Esophagus squamous epithelium (tissue), 5 donors: ENCODE data around the gene EXOC3L4. TPM values are rescaled to one million over a fixed set of nuclear protein-coding genes. Genes with fewer than 3 reads are reported as not detected.

Experiments used
- DNase-seq: peaks from one replicate; lab custom pipeline; 2025; lab: John Stamatoyannopoulos, UW
- H3K27ac ChIP-seq, 4 donors: fragments of 200-600 bp; sonication (generic); one replicate each; pipeline ENCODE4 v1.5.1; 2016 to 2019; ENCODE audit warnings: mild to moderate bottlenecking in 1 of 4
- H3K27me3 ChIP-seq, 4 donors: fragments of 200-600 bp; sonication (generic); 1 replicate in 3 of 4; 2 replicates in 1 of 4; pipeline versions ENCODE4 v1.5.1 to v1.6.0; 2017 to 2021; ENCODE audit warnings: antibody characterized with exemption in 1 of 4
- H3K36me3 ChIP-seq, 3 donors: fragments of 200-600 bp; sonication (generic); one replicate each; pipeline ENCODE4 v1.5.1; 2016 to 2019
- H3K4me1 ChIP-seq, 3 donors: fragments of 200-600 bp; sonication (generic); one replicate each; pipeline ENCODE4 v1.5.1; 2017 to 2019
- H3K4me3 ChIP-seq, 4 donors: fragments of 200-600 bp; sonication (generic); 1 replicate in 3 of 4; 2 replicates in 1 of 4; pipeline ENCODE4 v1.5.1; 2016 to 2019; ENCODE audit warnings: mild to moderate bottlenecking in 2 of 4, moderate library complexity in 1 of 4
- H3K9me3 ChIP-seq, 3 donors: fragments of 200-600 bp; sonication (generic); one replicate each; pipeline ENCODE4 v1.5.1; 2016 to 2019
- POLR2A ChIP-seq, 4 donors: fragments of 450-650 bp; IDR thresholded peaks; one replicate each; pipeline ENCODE4 v1.6.1; 2017; ENCODE audit warnings: antibody characterized with exemption in 4 of 4, mild to moderate bottlenecking in 4 of 4, moderate library complexity in 3 of 4
- WGBS, 2 donors: methylation state at CpG; one replicate each; pipeline ENCODE4 v1.1.5; 2018; 5-methylcytosine and 5-hydroxymethylcytosine counted together
- intact Hi-C: fragments of 100-400 bp; cut with DNase I; formaldehyde crosslinking; loops from one replicate; pipeline ENCODE4 v1.15.0; 2022
- total RNA-seq, 4 donors: library from RNA; depleted of rRNA; stranded (reverse); fragments of >200 nt; gene quantifications; one replicate each; pipeline ENCODE4 v1.1.0, GENCODE V29; 2016
- TF ChIP-seq, protein P1 (sequence below), 6 experiments: fragments of 450-650 bp in 4 of 6; fragments of 200-600 bp in 2 of 6; sonication (generic) in 2 of 6; IDR thresholded peaks; one replicate each; pipeline ENCODE4 v1.5.1; 2016 to 2019; ENCODE audit warnings: antibody characterized with exemption in 6 of 6, mild to moderate bottlenecking in 4 of 6, moderate library complexity in 4 of 6
- donor health status: DM: yes; HTN: yes; CAD: no.

Gene EXOC3L4
- total RNA-seq, 4 donors from 2014 or later = 1.00 TPM; not detected in 3

DNA sequence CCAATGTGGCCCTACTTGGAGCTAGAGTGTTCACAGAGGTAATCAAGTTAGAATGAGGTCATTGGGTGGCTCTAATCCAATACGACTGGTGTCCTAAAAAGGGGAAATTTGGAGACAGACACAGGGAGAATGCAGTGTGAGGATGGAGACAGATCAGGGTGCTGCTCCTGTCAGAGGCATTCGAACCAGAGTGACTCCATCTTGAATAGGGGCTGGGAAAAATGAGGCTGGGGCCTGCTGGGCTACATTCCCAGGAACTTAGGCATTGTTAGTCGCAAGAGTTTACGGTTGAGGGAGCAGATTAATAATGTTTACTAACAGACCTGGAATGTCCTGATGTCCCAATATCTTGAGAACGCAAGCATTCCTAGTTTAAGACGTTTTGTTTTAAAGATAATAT is 49.0 kb downstream of the EXOC3L4 start:
- 55 to 79% methylated on average over 6 of the region's 6 CpGs for WGBS, 2 donors
- no peak overlapping the region for H3K4me3 ChIP-seq
- H3K4me1 ChIP-seq = peaks cover 10 to 29% (median 13%) of the 10 kb centered on the region in 3 donors
- H3K27me3 ChIP-seq = peaks cover 0 to 45% (median 0%) of the 10 kb centered on the region in 4 donors
- no peak overlapping the region for H3K27ac ChIP-seq
- no peaks in the 10 kb centered on the region for H3K9me3 ChIP-seq
- no peaks in the 10 kb centered on the region for H3K36me3 ChIP-seq
- no peak for TF ChIP-seq POLR2A (IDR thresholded peaks at IDR 0.05)
- TF ChIP-seq, protein P1, sequence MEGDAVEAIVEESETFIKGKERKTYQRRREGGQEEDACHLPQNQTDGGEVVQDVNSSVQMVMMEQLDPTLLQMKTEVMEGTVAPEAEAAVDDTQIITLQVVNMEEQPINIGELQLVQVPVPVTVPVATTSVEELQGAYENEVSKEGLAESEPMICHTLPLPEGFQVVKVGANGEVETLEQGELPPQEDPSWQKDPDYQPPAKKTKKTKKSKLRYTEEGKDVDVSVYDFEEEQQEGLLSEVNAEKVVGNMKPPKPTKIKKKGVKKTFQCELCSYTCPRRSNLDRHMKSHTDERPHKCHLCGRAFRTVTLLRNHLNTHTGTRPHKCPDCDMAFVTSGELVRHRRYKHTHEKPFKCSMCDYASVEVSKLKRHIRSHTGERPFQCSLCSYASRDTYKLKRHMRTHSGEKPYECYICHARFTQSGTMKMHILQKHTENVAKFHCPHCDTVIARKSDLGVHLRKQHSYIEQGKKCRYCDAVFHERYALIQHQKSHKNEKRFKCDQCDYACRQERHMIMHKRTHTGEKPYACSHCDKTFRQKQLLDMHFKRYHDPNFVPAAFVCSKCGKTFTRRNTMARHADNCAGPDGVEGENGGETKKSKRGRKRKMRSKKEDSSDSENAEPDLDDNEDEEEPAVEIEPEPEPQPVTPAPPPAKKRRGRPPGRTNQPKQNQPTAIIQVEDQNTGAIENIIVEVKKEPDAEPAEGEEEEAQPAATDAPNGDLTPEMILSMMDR (IDR thresholded peaks at IDR 0.05) = no peak
- DNase-seq = no peak
- intact Hi-C loops = no loop called here

DNA sequence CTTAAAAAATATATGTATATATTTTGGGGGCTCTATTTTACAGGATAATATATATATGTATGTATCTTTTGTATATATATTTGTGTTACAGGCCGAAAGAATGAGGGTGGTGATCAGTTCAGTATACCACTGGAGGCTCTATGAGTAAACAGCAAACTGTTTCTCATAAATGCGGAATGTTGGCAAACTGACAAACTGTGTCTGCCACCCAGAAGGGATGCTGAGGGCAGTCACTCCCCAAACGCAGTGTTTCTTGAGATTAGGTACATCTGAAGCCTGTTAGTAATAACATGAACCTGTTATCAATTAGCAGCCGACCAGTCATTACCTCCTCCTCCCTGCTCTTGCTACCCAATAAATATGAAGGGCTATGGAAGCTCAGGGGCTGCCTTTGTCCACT is 49.6 kb downstream of the EXOC3L4 start:
- Histone ChIP-seq H3K9me3 (no peaks in the 10 kb centered on the region), H3K27ac (no peak overlapping the region), H3K4me3 (no peak overlapping the region), H3K4me1 (peaks cover 5 to 23% (median 8%) of the 10 kb centered on the region in 3 donors), H3K36me3 (no peaks in the 10 kb centered on the region), H3K27me3 (peaks cover 0 to 41% (median 0%) of the 10 kb centered on the region in 4 donors)
- DNase-seq = no peak
- intact Hi-C loops = no loop called here
- TF ChIP-seq, protein P1 (IDR thresholded peaks at IDR 0.05) = no peak
- TF ChIP-seq POLR2A (IDR thresholded peaks at IDR 0.05) = no peak
- 49 to 52% methylated on average over 4 of the region's 4 CpGs for WGBS, 2 donors

DNA sequence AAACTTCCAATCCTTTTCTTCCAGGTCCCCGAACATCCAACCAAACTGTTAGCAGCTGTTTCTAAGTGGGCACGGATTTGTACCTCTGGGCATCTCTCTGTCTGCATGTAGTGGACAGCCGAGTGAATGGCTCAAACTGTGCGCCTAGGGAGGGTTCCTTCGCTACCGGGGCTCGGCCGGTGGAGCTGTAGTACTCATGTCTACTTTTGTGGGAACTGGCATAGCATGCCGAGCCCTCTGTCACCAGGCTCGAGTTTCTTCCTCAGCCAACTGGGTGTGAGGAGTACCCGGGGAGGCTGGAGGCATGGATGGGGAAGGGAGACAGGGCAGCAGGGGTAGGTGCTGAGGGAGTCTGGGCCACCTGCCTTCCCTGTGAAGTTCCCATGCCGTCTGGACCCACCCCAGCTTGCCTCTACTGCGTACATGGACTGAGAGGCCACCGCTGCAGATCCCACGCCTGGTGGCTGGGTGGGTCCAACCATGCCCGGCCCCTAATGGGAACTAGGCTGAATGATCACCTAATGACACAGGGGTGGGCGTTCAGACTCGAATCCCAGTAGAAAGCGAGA is 51.7 kb downstream of the EXOC3L4 start:
- peaks cover 0 to 35% (median 0%) of the 10 kb centered on the region in 4 donors for H3K27me3 ChIP-seq
- intact Hi-C loops = no loop called here
- DNase-seq = no peak
- peaks cover 0 to 2% (median 0%) of the 10 kb centered on the region in 3 donors for H3K4me1 ChIP-seq
- TF ChIP-seq POLR2A (IDR thresholded peaks at IDR 0.05) = no peak
- TF ChIP-seq, protein P1 (IDR thresholded peaks at IDR 0.05) = no peak
- WGBS, 2 donors = 84 to 86% methylated on average over 6 to 18 of the region's 19 CpGs
- H3K36me3 ChIP-seq = no peaks in the 10 kb centered on the region
- no peak overlapping the region for H3K27ac ChIP-seq
- no peak overlapping the region for H3K4me3 ChIP-seq
- no peaks in the 10 kb centered on the region for H3K9me3 ChIP-seq

DNA sequence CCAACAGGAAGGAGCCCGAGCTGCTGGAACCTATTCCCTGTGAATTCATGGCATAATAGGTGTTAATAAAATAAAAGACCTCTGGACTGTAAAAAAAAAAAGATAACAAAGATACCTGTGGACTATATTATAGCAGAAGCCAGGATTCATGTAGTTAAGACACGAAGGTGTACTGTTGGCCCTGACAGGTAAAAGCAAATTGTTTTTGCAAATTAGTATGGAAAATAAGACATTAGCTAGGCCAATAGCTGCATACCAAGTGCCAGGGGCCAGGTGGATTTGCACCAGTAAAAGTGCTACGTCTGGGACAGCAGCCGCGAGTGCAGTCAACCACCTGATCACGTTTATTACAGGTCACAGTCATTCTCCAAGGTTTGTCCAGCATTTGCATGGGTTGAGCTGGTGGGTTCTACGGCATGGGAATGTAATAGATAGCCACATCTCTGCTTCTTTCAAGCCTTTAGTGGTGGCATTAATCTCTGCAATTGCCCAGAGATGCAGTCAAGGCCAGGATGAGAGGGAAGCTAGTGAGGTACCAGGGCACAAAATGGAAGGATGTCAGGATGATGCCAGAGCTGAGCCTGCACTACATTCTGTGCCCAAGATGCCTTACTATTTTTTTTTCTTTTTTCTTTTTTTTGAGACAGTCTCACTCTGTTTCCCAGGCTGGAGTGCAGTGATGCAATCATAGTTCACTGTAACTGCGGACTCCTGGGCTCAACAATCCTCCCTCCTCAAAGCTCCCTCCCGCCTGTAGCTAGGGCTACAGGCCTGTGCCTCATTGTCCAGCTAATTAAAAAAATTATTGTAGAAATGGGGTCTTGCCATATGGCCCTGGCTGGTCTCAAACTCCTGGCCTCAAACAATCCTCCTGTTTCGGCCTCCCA is 55.1 kb downstream of the EXOC3L4 start:
- TF ChIP-seq, protein P1 (IDR thresholded peaks at IDR 0.05) = no peak
- TF ChIP-seq POLR2A (IDR thresholded peaks at IDR 0.05) = no peak
- WGBS, 2 donors = 76 to 90% methylated on average over 10 of the region's 10 CpGs
- H3K27ac ChIP-seq = no peak overlapping the region
- H3K4me3 ChIP-seq = no peak overlapping the region
- H3K36me3 ChIP-seq = no peaks in the 10 kb centered on the region
- peaks cover 0 to 9% (median 0%) of the 10 kb centered on the region in 3 donors for H3K4me1 ChIP-seq
- no peak for DNase-seq
- H3K27me3 ChIP-seq = peaks cover 0 to 12% (median 0%) of the 10 kb centered on the region in 4 donors
- intact Hi-C loops = no loop called here
- H3K9me3 ChIP-seq = no peaks in the 10 kb centered on the region
